HL-60 (cell line): Measurements from ENCODE around the gene HOXB2.

Experiments used
- CTCF ChIP-seq: IDR thresholded peaks from one replicate; pipeline ENCODE4 v1.5.1; 2011; ENCODE audit warnings: low read length, control low read depth, inconsistent platforms; ENCODE audit not compliant: insufficient read depth
- GABPA ChIP-seq: IDR thresholded peaks from 2 replicates; pipeline ENCODE4 v1.6.1; 2012; ENCODE audit warnings: low read depth
- POLR2AphosphoS5 ChIP-seq: IDR thresholded peaks from 2 replicates; pipeline ENCODE4 v1.6.1; 2012; ENCODE audit warnings: low read depth
- REST ChIP-seq: IDR thresholded peaks from 2 replicates; pipeline ENCODE4 v1.6.1; 2012; ENCODE audit warnings: low read depth; ENCODE audit not compliant: insufficient replicate concordance
- SPI1 ChIP-seq: IDR thresholded peaks from 2 replicates; pipeline ENCODE4 v1.6.1; 2012; ENCODE audit warnings: low read depth, mild to moderate bottlenecking, borderline replicate concordance

- TF ChIP-seq CTCF (no peak), POLR2AphosphoS5 (no peak), REST (no peak), GABPA (no peak), SPI1 (no peak)
Observed at GRCh38 chr17:48543107-48543853, 1.6 kb downstream of the HOXB2 start.
